Measurements from ENCODE around the gene ZNF112. TPM values are rescaled to one million over a fixed set of nuclear protein-coding genes. Genes with fewer than 3 reads are reported as not detected.
"Not testable (repeated sequence)": the region's sequence is repeated elsewhere in the genome, so short reads cannot be mapped to it uniquely, and the experiment has no call there.

The ZNF112 gene
- total RNA-seq: not detected

- ATAC-seq (no peak), DNase-seq (no peak)
- Mint-ChIP-seq H3K27me3 (no peaks in the 10 kb centered on the region), H3K4me3 (no peak within 1 kb of the TSS), H3K27ac (no peak within 1 kb of the TSS), H3K9me3 (ENCODE audit: low read depth) (peaks cover 13% of the 10 kb centered on the region), H3K36me3 (no peaks in the 10 kb centered on the region), H3K4me1 (no peaks in the 10 kb centered on the region)
- CTCF ChIA-PET: no interaction called here
Observed at GRCh38 chr19:44356383-44357111, at the start of gene ZNF112. Gene ZNF112, minus strand, starts transcription at chr19:44356680. Its CDS starts 16,141 bp downstream, at chr19:44340539.

DNA sequence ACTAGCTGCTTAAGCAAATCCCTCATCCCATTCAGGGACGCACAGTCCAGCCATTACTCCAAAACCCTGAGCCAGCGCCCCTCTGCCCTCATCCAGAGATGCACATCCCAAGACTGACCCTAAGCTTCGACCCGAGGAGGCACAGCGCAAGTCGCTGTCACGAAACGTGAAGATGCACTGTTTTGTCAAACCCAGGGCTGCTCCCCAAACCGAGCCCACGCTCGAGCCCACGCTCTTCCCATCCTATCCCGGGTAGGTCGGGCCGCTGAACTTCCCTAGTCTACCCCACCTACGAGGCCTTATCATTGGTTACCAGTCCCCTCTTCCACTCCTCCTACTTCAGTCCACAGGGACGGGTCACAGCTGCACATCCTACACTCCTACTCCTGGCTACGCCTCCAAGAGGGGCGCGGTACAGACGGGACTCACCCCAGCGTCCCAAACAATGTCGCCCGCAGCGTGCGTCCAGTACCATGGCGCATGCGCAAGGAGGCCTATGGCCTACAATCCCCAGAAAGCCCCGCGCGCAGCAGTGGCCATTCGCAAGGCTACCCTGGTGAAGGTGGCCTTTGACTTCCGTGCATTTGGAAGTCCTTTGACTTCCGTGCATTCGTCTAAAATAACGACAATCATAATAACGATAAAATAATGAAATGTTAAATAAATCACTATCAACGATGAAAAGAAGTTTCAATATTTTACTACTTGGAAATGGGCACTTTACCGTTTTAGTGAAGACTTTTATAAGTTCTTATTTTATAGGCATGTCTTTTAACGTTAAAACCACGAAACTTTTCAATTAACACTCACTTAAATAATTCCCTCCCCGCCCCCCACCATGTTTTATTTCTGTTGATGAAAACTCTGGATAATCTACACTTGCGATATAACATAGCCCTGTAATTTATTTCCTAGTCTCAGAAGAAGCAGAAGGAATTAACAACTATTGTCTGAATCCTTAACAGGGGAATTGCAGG, 44.9 kb upstream of the ZNF112 start, which contains the start of gene ZNF285:
Gene ZNF285 (minus strand): TSS at position 470 of the 977 bp plus-strand sequence. CDS start 4,395 bp downstream, outside the sequence.
- peaks cover 18% of the 10 kb centered on the region for H3K9me3 Mint-ChIP-seq (ENCODE audit: low read depth)
- CTCF ChIA-PET: no interaction called here
- ATAC-seq (peak; percentile 99), DNase-seq (peak; percentile 89)
- H3K36me3 Mint-ChIP-seq: peaks cover 10% of the 10 kb centered on the region
- H3K4me1 Mint-ChIP-seq: peaks cover 10% of the 10 kb centered on the region
- no peaks in the 10 kb centered on the region for H3K27me3 Mint-ChIP-seq
- peak within 1 kb of the TSS; percentile 77 for H3K4me3 Mint-ChIP-seq
- peak within 1 kb of the TSS; percentile 56 for H3K27ac Mint-ChIP-seq

- H3K27ac Mint-ChIP-seq, H3K4me1 Mint-ChIP-seq, CTCF ChIA-PET, H3K27me3 Mint-ChIP-seq, H3K36me3 Mint-ChIP-seq, ATAC-seq, H3K4me3 Mint-ChIP-seq, DNase-seq: not testable (repeated sequence)
- peaks cover 28% of the 10 kb centered on the region for H3K9me3 Mint-ChIP-seq (ENCODE audit: low read depth)
Observed at GRCh38 chr19:44389268-44389667, 32.8 kb upstream of the ZNF112 start.

DNA sequence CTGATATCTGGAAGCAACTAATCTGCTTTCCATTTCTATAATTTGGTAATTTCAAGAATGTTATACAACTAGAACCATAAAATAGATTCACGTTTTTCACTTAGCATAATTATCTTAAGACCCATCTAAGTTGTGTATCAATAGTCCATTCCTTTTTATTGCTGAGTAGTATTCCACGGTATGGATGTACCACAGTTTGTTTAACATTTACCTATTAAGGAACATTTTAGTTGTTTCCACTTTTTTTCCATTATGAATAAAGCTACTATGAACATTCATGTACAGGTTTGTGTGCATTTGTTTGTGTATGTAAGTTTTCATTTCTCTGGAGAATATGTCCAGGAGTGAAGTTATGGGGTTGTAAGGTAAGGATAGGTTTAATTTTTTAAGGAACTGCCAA, 18.3 kb upstream of the ZNF112 start:
- Mint-ChIP-seq H3K9me3 (ENCODE audit: low read depth) (peaks cover 10% of the 10 kb centered on the region), H3K27me3 (no peaks in the 10 kb centered on the region), H3K4me1 (no peaks in the 10 kb centered on the region), H3K36me3 (no peaks in the 10 kb centered on the region), H3K27ac (no peak overlapping the region), H3K4me3 (no peak overlapping the region)
- CTCF ChIA-PET: no interaction called here
- ATAC-seq: no peak
- DNase-seq: no peak

GRCh38 chr19:44371815-44372480, 15.5 kb upstream of the ZNF112 start:
- H3K36me3 Mint-ChIP-seq: no peaks in the 10 kb centered on the region
- no peak overlapping the region for H3K27ac Mint-ChIP-seq
- H3K4me1 Mint-ChIP-seq: no peaks in the 10 kb centered on the region

DNA sequence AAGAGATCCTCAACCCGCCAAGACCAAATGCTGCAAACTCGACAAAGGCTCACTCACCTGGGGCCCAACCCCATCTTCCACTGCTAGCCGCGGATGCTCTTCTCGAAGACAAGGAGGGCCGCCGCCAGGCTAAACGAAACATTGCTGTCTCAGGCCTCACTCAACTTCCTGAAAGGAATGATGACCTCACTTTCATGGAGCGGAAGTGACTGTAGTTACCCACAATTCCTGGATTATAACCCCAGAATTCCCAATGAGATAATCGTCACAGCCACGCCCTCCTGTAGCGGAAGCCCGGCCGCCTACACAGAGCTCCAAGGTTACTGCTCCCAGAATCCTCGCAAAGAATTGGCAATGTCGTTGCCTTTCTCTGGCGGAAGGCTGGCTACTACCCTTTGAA, 10.5 kb upstream of the ZNF112 start:
- Mint-ChIP-seq H3K9me3 (ENCODE audit: low read depth) (peaks cover 7% of the 10 kb centered on the region), H3K27ac (no peak overlapping the region), H3K36me3 (no peaks in the 10 kb centered on the region), H3K27me3 (no peaks in the 10 kb centered on the region), H3K4me3 (no peak overlapping the region), H3K4me1 (no peaks in the 10 kb centered on the region)
- ATAC-seq (no peak), DNase-seq (no peak)
- CTCF ChIA-PET: no interaction called here

More at GRCh38 chr19:44371815-44372480, 15.5 kb upstream of the ZNF112 start:
- peaks cover 12% of the 10 kb centered on the region for H3K9me3 Mint-ChIP-seq (ENCODE audit: low read depth)
- ATAC-seq (no peak), DNase-seq (no peak)
- CTCF ChIA-PET: no interaction called here
- H3K4me3 Mint-ChIP-seq: no peak overlapping the region
- no peaks in the 10 kb centered on the region for H3K27me3 Mint-ChIP-seq

DNA sequence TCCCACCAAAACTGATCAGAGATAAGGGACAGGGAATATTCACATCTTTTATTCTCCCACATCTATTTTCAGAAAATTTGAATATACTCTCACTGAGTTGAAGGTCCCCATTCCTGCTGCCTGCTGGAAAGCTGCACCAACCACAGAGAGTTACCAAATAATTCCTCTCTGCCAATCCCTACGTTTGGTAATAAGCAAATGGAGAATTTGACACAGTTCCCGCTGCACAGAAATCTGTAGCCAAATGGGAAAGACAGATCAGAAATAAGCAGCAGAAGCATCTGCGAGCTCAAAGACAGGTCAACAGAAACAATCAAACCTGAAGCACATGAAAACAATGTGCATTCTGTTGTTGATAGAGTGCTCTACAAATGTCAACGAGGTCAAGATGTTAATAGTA, 9.9 kb downstream of the ZNF112 start:
- Mint-ChIP-seq H3K4me3 (no peak overlapping the region), H3K9me3 (ENCODE audit: low read depth) (peaks cover 21% of the 10 kb centered on the region), H3K4me1 (no peaks in the 10 kb centered on the region), H3K36me3 (no peaks in the 10 kb centered on the region), H3K27ac (no peak overlapping the region), H3K27me3 (no peaks in the 10 kb centered on the region)
- DNase-seq (no peak), ATAC-seq (no peak)
- CTCF ChIA-PET: no interaction called here

- CTCF ChIA-PET: interaction anchor here (0.6 kb wide), 1 partner anchor 650 kb away, joined by 3 read pairs; no protein-coding TSS in a partner anchor
- Mint-ChIP-seq H3K4me1 (no peaks in the 10 kb centered on the region), H3K9me3 (ENCODE audit: low read depth) (peaks cover 23% of the 10 kb centered on the region), H3K36me3 (no peaks in the 10 kb centered on the region), H3K4me3 (no peak overlapping the region), H3K27ac (no peak overlapping the region), H3K27me3 (no peaks in the 10 kb centered on the region)
- ATAC-seq (no peak), DNase-seq (no peak)
Observed at GRCh38 chr19:44345959-44346358, 10.5 kb downstream of the ZNF112 start.

GRCh38 chr19:44344255-44344654, 12.2 kb downstream of the ZNF112 start:
- no peak overlapping the region for H3K4me3 Mint-ChIP-seq
- peaks cover 20% of the 10 kb centered on the region for H3K9me3 Mint-ChIP-seq (ENCODE audit: low read depth)

GRCh38 chr19:44341794-44342193, 14.7 kb downstream of the ZNF112 start:
- CTCF ChIA-PET: no interaction called here
- Mint-ChIP-seq H3K36me3 (no peaks in the 10 kb centered on the region), H3K27ac (no peak overlapping the region), H3K4me1 (no peaks in the 10 kb centered on the region), H3K27me3 (no peaks in the 10 kb centered on the region), H3K9me3 (ENCODE audit: low read depth) (peaks cover 24% of the 10 kb centered on the region), H3K4me3 (no peak overlapping the region)
- no peak for DNase-seq
- no peak for ATAC-seq

More at GRCh38 chr19:44344255-44344654, 12.2 kb downstream of the ZNF112 start:
- no peak for DNase-seq
- no peak for ATAC-seq
- H3K4me1 Mint-ChIP-seq: no peaks in the 10 kb centered on the region
- H3K36me3 Mint-ChIP-seq: no peaks in the 10 kb centered on the region
- H3K27me3 Mint-ChIP-seq: no peaks in the 10 kb centered on the region
- no peak overlapping the region for H3K27ac Mint-ChIP-seq
- CTCF ChIA-PET: no interaction called here

DNA sequence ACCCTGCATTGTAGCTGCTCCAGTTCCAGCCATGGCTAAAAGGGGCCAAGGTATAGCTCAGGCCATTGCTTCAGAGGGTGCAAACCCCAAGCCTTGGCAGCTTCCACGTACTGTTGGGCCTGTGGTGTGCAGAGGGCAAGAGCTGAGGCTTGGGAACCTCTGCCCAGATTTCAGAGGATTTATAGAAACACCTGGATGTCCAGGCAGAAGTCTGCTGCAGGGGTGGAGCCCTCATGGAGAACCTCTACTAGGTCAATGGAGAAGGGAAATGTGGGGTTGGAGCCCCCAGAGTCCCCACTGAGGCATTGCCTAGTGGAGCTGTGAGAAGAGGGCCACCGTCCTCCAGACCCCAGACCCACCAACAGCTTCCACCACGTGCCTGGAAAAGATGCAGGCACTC, 21.8 kb downstream of the ZNF112 start:
- H3K4me3 Mint-ChIP-seq, ATAC-seq, H3K36me3 Mint-ChIP-seq, H3K27me3 Mint-ChIP-seq, DNase-seq, H3K4me1 Mint-ChIP-seq, CTCF ChIA-PET, H3K27ac Mint-ChIP-seq: not testable (repeated sequence)
- peaks cover 28% of the 10 kb centered on the region for H3K9me3 Mint-ChIP-seq (ENCODE audit: low read depth)

- Mint-ChIP-seq H3K27me3 (no peaks in the 10 kb centered on the region), H3K4me3 (no peak overlapping the region), H3K27ac (no peak overlapping the region), H3K36me3 (no peaks in the 10 kb centered on the region), H3K9me3 (ENCODE audit: low read depth) (peaks cover 21% of the 10 kb centered on the region), H3K4me1 (no peaks in the 10 kb centered on the region)
- CTCF ChIA-PET: no interaction called here
- no peak for DNase-seq
- no peak for ATAC-seq
Observed at GRCh38 chr19:44332145-44332544, 24.3 kb downstream of the ZNF112 start.

DNA sequence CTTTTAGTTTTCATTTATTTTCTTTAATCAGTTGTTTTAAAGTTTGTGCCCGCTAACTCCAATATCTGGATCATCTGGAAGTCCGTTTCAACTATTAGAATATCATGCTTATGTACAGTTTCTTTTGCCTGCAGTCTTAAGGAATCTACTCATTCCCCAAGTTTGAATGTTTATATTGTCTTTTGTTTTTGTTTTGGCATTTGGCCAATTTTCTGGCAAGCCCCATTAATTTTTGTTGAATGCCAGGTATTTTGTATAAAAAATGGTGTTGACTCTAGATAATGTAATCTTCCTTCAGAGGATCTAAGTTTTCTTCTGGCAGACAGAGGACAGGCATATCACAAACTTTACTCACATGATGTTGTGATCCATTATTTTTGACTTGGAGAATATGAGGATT, 40.6 kb downstream of the ZNF112 start:
- Mint-ChIP-seq H3K27ac (no peak overlapping the region), H3K4me3 (no peak overlapping the region), H3K9me3 (ENCODE audit: low read depth) (peaks cover 9% of the 10 kb centered on the region), H3K27me3 (no peaks in the 10 kb centered on the region), H3K36me3 (peaks cover 3% of the 10 kb centered on the region), H3K4me1 (no peaks in the 10 kb centered on the region)
- no peak for DNase-seq
- CTCF ChIA-PET: no interaction called here
- no peak for ATAC-seq

Data from activated CD8-positive, alpha-beta memory T cell treated with anti-CD3 and anti-CD28 coated beads, Interleukin-2, amount 10 ng/mL, durations not matched to agents 7 days and 5 days (primary cell).